Fibroblast of pulmonary artery (primary cell): ENCODE data around the gene KDM4C.

Source experiments
- DNase-seq: peaks from one replicate; pipeline ENCODE4 v3.0.0-alpha.2; 2010; ENCODE audit warnings: low read depth
- H3K4me3 ChIP-seq: replicated peaks from 2 replicates; pipeline ENCODE4 v1.5.1; 2011; ENCODE audit warnings: low read depth, mild to moderate bottlenecking, control low read depth, low read length, moderate library complexity
- CTCF ChIP-seq: IDR thresholded peaks from 2 replicates; pipeline ENCODE4 v1.5.1; 2011; ENCODE audit warnings: mild to moderate bottlenecking, control low read depth, low read length, inconsistent platforms; ENCODE audit errors: missing control alignments

The KDM4C gene

DNA sequence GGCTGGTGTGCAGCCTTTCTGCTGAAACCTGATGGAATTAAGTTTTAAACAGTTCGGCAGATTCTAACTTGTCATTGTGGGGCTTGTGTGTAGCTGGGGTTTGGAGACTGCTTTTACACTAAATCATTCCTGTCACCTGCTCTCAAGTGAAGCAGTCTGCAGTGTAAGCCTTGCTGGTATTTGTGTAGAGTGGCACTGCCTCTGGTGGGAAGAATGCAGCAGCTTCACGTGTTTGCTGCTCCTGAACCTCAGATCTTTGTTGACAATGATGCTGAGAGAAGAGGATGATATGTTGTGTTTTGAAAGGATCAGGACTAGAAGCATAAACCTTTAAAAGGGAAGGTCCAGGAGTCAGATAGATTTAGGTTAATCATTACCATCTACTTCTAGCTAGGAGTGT, 88.1 kb downstream of the KDM4C start:
- DNase-seq, result peak; percentile 28
- TF ChIP-seq CTCF, result peak; percentile 45
- no peak overlapping the region for H3K4me3 ChIP-seq

DNA sequence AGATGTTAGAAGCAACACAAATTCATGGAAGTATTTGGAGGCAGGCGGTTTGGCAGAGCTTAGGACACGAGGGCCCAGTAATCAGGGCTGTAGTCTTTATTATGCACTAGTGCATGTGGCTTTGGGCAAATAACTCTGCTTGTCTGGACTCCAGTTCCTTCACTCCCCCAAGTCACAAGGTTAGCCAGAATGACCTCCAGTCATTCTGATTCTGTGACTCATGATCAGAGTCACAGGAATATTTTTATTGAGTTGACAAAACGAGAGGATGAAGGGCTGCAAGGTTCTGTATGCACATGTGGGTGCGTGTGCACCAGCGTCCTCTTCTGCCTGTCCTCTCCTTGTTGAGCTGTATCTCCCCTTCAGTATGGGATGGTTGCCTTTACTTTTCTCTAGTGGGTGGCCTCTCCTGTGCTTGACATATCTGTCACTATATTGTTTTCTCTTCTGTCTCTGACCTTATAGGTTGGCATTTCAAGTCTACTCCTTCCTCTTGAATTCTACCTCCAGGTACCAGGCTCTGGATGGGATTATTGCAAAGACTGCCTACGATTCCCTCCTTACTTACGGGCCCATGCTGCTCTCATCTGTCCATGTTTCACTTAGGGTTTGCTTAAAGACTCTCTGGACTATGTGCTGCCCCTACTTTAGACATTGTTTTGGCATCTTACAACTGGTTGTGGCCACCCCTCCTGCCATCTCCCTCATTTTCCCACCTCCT, 94.6 kb downstream of the KDM4C start:
- TF ChIP-seq CTCF, result no peak
- no peak overlapping the region for H3K4me3 ChIP-seq
- peak; percentile 62 for DNase-seq

DNA sequence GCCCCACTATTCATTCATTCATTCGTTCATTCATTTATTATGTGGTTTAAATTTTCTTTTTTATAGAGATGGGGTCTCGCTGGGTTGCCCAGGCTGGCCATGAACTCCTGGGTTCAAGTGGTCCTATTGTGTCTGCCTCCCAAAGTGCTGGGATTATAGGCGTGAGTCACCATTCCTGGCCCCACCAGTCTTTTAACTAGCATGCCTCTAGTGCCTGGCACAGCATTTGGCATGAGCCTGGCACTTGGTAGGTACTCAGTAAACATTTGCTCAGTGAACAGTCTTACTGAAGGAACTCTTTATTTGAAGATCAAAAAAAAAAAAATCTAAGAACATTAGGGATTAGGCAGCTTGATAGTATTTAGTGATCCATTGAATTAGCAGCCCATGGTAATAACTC, 98.1 kb downstream of the KDM4C start:
- no peak for DNase-seq
- TF ChIP-seq CTCF, result no peak
- H3K4me3 ChIP-seq, result no peak overlapping the region

DNA sequence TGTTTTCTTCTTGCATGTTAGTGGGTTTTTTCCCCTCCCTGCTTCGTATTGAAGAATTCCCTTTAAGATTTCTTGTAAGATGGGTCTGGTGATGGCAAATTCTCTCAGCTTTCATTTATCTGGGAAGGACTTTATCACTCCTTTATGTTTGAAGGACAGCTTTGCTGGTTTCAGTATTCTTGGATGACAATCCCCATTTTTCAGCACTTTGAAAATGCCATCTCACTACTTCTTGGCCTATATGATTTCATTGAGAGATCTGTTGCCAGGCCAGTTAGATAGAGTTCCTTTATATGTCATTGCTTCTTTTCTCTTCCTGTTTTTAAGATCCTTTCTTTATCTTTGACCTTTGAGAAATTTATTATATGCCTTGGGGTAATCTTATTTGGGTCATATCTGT, 106.3 kb downstream of the KDM4C start:
- TF ChIP-seq CTCF, result no peak
- no peak for DNase-seq

DNA sequence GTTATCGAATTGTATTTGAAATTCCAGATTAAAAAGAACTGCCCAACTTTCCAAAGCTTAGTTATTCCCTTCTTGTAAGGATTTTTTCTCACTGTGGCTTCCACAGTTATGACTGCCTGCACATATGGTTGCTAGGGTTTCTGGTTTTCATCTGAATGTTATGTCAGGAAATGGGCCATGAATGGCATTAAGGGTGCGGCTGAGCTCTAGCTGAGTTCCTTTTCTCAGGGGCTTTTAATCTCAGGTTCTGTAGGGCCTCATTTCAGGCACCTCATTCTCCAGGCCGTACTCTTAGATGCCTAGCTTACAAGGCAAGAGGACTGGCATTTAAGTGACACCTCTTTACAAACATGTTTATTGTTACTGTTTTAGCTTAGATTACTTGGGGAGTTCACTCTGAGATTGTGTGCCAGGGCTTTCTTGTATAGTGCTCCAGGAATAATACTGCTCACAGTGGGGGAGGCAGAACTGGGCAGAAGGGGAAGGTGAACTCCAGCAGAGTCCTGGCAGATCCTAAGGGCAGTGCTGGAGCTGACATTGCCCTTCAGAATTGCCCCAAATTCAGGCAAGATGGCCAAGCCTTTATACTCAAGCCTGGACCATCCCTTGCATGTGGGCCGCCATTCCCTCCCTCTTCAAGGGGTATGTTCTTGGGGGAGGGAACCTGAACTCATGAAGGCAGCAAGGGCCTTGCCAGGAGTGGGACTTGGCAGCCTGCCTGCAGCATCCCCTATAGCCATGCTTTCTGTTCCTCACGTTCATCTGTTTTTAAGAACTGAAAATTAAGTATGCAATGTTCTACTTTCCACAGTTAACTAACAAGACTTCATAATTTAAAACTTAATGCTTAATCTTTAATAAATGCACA, 111.5 kb downstream of the KDM4C start:
- H3K4me3 ChIP-seq, result no peak overlapping the region
- TF ChIP-seq CTCF, result no peak
- peak; percentile 21 for DNase-seq

More for the DNA sequence above, 106.3 kb downstream of the KDM4C start:
- no peak overlapping the region for H3K4me3 ChIP-seq

DNA sequence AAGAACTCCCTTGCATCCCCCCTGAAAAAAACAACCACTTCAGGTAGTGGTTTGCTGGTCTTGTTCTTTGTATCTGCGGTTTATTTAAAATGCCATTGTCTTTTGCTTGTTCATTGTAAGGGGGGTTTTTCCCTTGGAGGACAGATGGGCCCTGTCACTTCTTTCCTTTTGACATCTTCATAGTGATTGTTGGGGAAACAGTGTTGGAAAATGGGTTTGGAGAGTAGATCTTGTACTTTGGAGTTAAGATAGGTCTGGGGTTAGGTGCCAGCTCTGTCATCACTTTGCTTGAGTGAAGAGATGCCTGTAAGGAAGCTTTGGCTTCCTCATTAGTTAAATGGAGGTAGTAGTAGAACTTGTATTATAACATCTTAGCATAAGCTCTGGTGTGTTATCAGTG, 112.4 kb downstream of the KDM4C start:
- no peak overlapping the region for H3K4me3 ChIP-seq
- DNase-seq, result peak; percentile 6
- TF ChIP-seq CTCF, result no peak
